OCI-LY3 (cell line): Measurements from ENCODE around the gene NACAD.

ENCODE experiments used
- H2AFZ ChIP-seq: fragments of 200-600, 300-600 bp; shearing (Covaris generic); 2 replicates; pipeline ENCODE4 v1.6.0; 2014; ENCODE audit warnings: antibody characterized with exemption, low read depth, low read length
- H3K27ac ChIP-seq: fragments of 200-600, 300-600 bp; sonication (generic); 2 replicates; pipeline ENCODE4 v1.5.1; 2014; ENCODE audit warnings: mild to moderate bottlenecking, low read length, moderate library complexity, mixed read lengths
- H3K27me3 ChIP-seq: fragments of 200-600, 300-600 bp; sonication (generic); 2 replicates; pipeline ENCODE4 v1.6.1; 2014; ENCODE audit warnings: low read depth, low read length, mixed read lengths
- H3K36me3 ChIP-seq: fragments of 200-600, 300-600 bp; sonication (generic); replicated peaks from 2 replicates; pipeline ENCODE3; 2014; ENCODE audit warnings: low read depth, low read length, mixed read lengths
- H3K4me1 ChIP-seq: fragments of 300-600, 200-600 bp; sonication (generic); 2 replicates; pipeline ENCODE4 v1.6.1; 2014; ENCODE audit warnings: low read length, mixed read lengths
- H3K4me2 ChIP-seq: fragments of 200-600, 300-600 bp; sonication (generic); 2 replicates; pipeline ENCODE4 v1.6.1; 2014; ENCODE audit warnings: low read length, mixed read lengths
- H3K4me3 ChIP-seq: fragments of 300-600, 200-600 bp; sonication (generic); 2 replicates; pipeline ENCODE4 v1.5.1; 2014; ENCODE audit warnings: antibody characterized with exemption, mild to moderate bottlenecking, low read length, moderate library complexity
- H3K79me2 ChIP-seq: fragments of 300-600, 200-600 bp; shearing (Covaris generic); 2 replicates; pipeline ENCODE4 v1.6.1; 2014; ENCODE audit warnings: mild to moderate bottlenecking, low read length, mixed read lengths
- H3K9ac ChIP-seq: fragments of 300-600, 200-600 bp; shearing (Covaris generic); 2 replicates; pipeline ENCODE4 v1.6.0; 2014; ENCODE audit warnings: mild to moderate bottlenecking, low read length, moderate library complexity
- H3K9me3 ChIP-seq: fragments of 200-600, 300-600 bp; shearing (Covaris generic); 2 replicates; pipeline ENCODE4 v1.6.1; 2014; ENCODE audit warnings: low read length, mixed read lengths; ENCODE audit not compliant: insufficient read depth
- H4K20me1 ChIP-seq: fragments of 200-600, 300-600 bp; sonication (generic); 2 replicates; pipeline ENCODE4 v1.6.1; 2016; ENCODE audit warnings: low read length, mixed read lengths; ENCODE audit not compliant: insufficient read depth
- EZH2phosphoT487 ChIP-seq: fragments of 200-600 bp; shearing (Covaris generic); IDR thresholded peaks from 2 replicates; pipeline ENCODE4 v1.6.1; 2018; ENCODE audit warnings: antibody characterized with exemption, mixed run types, low read depth
- TF ChIP-seq, protein P1 (sequence below): fragments of 200-600, 300-600 bp; sonication (generic); IDR thresholded peaks from 2 replicates; pipeline ENCODE4 v1.5.1; 2014; ENCODE audit warnings: antibody characterized with exemption, low read length, low read depth

NACAD gene

DNA sequence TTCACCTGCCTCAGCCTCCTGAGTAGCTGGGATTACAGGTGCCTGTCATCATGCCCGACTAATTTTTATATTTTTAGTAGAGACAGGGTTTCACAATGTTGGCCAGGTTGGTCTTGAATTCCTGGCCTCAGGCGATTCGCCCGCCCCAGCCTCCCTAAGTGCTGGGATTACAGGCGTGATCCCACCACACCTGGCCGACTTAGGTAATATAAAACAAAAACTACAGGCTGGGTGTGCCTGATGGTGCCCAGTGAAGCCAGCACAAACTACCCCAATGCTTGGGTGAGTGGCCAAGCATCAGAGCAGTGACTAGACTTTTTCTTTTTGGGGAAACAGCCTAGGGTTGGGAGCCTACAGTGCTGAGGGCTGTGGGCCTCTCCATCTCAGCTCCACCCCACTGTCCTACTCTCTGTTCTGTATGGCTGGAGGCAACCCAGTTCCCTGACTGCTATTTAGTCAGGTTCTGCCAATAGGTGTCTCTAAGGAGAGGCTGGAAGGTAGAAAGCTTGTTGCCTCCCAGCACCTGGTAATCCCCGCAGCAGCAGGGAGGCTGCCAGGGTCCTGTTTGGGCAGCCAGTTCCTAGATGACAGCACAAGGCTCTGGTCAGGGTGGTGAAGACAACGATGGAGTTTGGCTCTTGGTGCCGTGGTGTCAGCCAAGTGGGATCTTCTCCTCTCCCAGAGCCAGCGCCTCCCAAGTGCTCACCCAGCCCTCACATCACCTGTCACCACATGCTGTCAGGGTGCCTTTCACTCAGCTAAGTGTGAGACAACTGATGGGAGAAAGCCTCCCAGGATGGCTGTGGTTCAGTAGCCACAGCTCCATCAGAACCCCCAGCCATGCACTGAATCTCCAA, 10.4 kb upstream of the NACAD start:
- Histone ChIP-seq H3K9ac (no peak overlapping the region), H3K36me3 (peaks cover 58% of the 10 kb centered on the region), H4K20me1 (no peaks in the 10 kb centered on the region; the same call in 1 of the 2 replicates), H3K4me2 (no peak overlapping the region), H3K27ac (no peak overlapping the region), H3K9me3 (no peaks in the 10 kb centered on the region), H3K4me3 (no peak overlapping the region), H3K27me3 (no peaks in the 10 kb centered on the region), H2AFZ (no peak overlapping the region), H3K4me1 (no peaks in the 10 kb centered on the region), H3K79me2 (no peaks in the 10 kb centered on the region)
- no peak for TF ChIP-seq EZH2phosphoT487
- TF ChIP-seq, protein P1, sequence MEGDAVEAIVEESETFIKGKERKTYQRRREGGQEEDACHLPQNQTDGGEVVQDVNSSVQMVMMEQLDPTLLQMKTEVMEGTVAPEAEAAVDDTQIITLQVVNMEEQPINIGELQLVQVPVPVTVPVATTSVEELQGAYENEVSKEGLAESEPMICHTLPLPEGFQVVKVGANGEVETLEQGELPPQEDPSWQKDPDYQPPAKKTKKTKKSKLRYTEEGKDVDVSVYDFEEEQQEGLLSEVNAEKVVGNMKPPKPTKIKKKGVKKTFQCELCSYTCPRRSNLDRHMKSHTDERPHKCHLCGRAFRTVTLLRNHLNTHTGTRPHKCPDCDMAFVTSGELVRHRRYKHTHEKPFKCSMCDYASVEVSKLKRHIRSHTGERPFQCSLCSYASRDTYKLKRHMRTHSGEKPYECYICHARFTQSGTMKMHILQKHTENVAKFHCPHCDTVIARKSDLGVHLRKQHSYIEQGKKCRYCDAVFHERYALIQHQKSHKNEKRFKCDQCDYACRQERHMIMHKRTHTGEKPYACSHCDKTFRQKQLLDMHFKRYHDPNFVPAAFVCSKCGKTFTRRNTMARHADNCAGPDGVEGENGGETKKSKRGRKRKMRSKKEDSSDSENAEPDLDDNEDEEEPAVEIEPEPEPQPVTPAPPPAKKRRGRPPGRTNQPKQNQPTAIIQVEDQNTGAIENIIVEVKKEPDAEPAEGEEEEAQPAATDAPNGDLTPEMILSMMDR: no peak

DNA sequence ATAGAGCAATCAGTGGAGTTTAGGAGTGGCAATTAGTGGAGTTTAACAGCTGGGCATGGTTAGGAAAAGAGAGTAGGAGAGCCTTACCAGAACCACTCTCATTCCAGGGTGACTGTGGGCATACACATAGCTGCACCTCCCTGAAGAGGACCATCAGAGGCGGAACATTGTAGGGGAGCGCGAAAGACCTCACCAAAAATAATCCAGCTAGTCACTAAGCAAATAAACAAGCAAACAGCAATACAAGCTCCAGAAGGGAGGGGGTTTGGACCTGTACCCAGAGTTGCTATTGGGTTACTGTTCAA, 4.1 kb upstream of the NACAD start:
- no peaks in the 10 kb centered on the region for H3K9me3 ChIP-seq
- H3K27me3 ChIP-seq: no peaks in the 10 kb centered on the region
- H2AFZ ChIP-seq: no peak overlapping the region
- H3K4me3 ChIP-seq: no peak overlapping the region
- H3K4me1 ChIP-seq: no peaks in the 10 kb centered on the region
- H3K9ac ChIP-seq: no peak overlapping the region
- H3K27ac ChIP-seq: no peak overlapping the region
- no peak overlapping the region for H3K4me2 ChIP-seq
- H3K79me2 ChIP-seq: no peaks in the 10 kb centered on the region
- H4K20me1 ChIP-seq: no peaks in the 10 kb centered on the region
- TF ChIP-seq EZH2phosphoT487: no peak
- TF ChIP-seq, protein P1: no peak
- H3K36me3 ChIP-seq: peaks cover 2% of the 10 kb centered on the region

DNA sequence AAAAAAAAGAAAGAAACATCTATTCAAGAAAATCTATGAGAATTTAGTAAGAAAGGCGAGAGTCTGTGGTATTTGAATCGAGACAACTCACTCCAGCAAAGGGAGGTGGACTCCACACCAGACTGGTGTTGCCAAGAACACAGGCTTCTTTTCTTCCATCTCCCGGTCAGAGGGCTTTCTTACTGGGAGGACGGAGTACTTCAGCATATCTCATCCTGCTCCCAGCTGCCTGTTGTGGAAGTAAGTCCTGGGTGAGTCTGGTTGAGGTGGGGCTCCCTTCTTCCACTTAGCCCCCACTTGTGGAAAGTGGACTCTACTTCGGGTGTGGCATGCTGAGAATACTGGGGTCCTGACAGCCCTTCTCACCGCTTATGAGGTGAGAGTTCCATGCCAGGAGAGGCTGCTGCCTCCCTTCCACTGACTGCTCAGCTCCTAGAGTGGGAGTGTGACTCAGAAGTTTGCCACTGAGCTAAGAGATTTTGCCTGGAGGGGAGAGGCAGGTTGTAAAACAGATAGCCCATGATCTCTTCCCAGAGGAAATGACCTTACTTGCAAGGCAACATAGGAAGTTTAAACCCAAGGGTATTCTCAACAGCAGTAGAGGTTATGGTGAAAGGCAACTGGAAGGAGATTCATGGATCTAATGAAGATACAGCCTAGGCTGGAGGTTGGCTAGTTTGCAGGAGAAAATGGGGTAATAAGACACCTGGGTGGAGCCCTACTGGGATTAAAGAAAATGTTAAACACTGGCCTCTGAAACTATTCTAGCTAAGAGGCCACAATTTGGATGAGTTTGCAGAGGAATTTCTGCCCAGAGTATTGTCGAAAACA, 3.5 kb upstream of the NACAD start:
- Histone ChIP-seq H3K9me3 (no peaks in the 10 kb centered on the region), H3K4me2 (no peak overlapping the region), H4K20me1 (no peaks in the 10 kb centered on the region), H3K27me3 (no peaks in the 10 kb centered on the region), H3K36me3 (no peaks in the 10 kb centered on the region), H3K27ac (no peak overlapping the region), H3K79me2 (no peaks in the 10 kb centered on the region), H2AFZ (no peak overlapping the region), H3K4me3 (no peak overlapping the region), H3K9ac (no peak overlapping the region), H3K4me1 (no peaks in the 10 kb centered on the region)
- no peak for TF ChIP-seq EZH2phosphoT487
- TF ChIP-seq, protein P1: no peak

DNA sequence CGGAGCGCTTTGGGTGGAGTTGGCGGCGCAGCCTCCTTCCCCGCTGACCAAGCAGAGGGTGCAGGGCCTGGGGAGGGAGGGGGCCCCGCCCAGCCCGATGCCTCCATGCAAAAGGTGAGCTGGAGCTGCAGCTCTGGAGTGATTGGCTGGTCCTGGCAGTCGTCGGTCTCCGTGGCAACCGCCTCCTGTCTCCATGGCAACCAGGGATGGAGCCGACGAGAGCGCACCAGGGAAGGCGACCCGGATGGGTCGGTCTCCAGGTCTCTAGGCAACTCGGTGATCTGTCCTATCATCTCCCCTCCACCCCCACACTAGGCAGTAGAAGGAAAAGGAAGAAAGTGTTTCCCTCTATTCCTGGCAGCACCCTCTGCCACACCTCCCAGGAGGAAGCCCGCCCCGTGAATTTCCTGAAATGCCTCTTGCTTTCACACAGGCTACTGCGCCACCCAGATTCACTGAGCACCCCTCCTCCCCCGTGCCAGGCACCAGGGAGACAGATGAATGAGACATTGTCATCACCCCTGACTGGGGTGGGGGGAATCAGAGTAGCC, 647 bp upstream of the NACAD start:
- Histone ChIP-seq H4K20me1 (no peaks in the 10 kb centered on the region), H3K9me3 (no peaks in the 10 kb centered on the region), H3K4me2 (no peak overlapping the region), H3K27me3 (no peaks in the 10 kb centered on the region), H3K79me2 (no peaks in the 10 kb centered on the region), H3K36me3 (no peaks in the 10 kb centered on the region), H3K9ac (no peak overlapping the region), H3K27ac (no peak overlapping the region), H3K4me1 (no peaks in the 10 kb centered on the region), H3K4me3 (no peak overlapping the region), H2AFZ (no peak overlapping the region)
- TF ChIP-seq, protein P1: no peak
- no peak for TF ChIP-seq EZH2phosphoT487
